Left ventricle myocardium inferior (tissue), 1 donor: ENCODE measurements around the gene PKNOX2. TPM values are rescaled to one million over a fixed set of nuclear protein-coding genes. Genes with fewer than 3 reads are reported as not detected.

ENCODE experiments used
- DNase-seq: peaks from one replicate; pipeline ENCODE4 v3.0.0-alpha.2; 2020
- H3K27ac ChIP-seq: fragments of 200-600 bp; replicated peaks from 2 replicates; pipeline ENCODE4 v1.8.0; 2021
- H3K27me3 ChIP-seq: fragments of 200-600 bp; 2 replicates; pipeline ENCODE4 v1.8.0; 2021; ENCODE audit warnings: low read depth
- H3K36me3 ChIP-seq: fragments of 200-600 bp; 2 replicates; pipeline ENCODE4 v1.8.0; 2021
- H3K4me1 ChIP-seq: fragments of 200-600 bp; 2 replicates; pipeline ENCODE4 v1.8.0; 2021
- H3K4me3 ChIP-seq: fragments of 200-600 bp; 2 replicates; pipeline ENCODE4 v1.8.0; 2021; ENCODE audit warnings: mild to moderate bottlenecking, moderate library complexity
- H3K9me3 ChIP-seq: fragments of 200-600 bp; replicated peaks from 2 replicates; pipeline ENCODE4 v1.8.0; 2021
- intact Hi-C: fragments of 100-400 bp; cut with micrococcal nuclease; formaldehyde crosslinking; loops from one replicate; pipeline ENCODE4 v1.11.0; 2022
- total RNA-seq: library from RNA; stranded (reverse); fragmentation: NEBNext Ultra II Directional; extraction: Animal tissue kit (Norgen Biotek cat#: 25700); gene quantifications from one replicate; pipeline ENCODE4 v1.2.1, GENCODE V29; 2021
- TF ChIP-seq, protein P1 (sequence below): fragments of 200-600 bp; IDR thresholded peaks from 2 replicates; pipeline ENCODE4 v1.8.0; 2021; ENCODE audit warnings: antibody characterized with exemption, mild to moderate bottlenecking, borderline replicate concordance
- donor health status: DM: no; HTN: yes; CAD: no; lungs with severe emphysema.

Gene PKNOX2
- total RNA-seq, 1 donor from 2014 or later = 6.2 TPM

DNA sequence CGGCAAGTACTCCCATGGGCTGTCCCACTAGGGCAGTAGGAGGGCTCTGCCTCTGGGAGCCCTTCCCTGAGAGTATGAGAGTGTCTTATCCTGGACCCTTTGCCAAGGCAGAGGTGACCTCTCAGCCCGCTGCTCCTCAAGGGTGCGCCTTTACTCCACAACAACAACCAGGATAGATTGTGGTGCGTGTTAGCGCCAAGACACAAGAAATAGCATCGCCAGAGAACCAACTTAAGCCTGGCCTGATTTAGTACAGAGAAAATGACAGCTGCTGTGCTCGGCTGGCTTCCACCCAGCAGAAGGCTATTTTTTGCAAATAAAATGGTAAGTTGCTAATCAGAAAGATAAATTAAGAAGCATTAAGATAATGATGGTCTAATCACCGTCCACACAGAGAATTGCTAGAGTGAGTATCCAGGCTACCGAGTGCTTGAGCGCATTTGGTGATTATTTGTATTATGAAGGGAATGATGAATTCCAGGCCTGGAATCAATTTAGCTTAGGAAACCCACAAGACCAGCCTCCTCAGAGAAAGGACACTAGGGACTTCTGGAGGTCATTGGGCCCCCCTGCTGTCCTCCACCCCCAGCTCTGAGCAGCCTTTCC, 119.8 kb downstream of the PKNOX2 start:
- intact Hi-C loops = no loop called here
- Histone ChIP-seq H3K27me3 (no peaks in the 10 kb centered on the region), H3K27ac (no peak overlapping the region), H3K9me3 (no peaks in the 10 kb centered on the region), H3K4me3 (no peak overlapping the region), H3K36me3 (no peaks in the 10 kb centered on the region), H3K4me1 (peaks cover 23% of the 10 kb centered on the region)
- TF ChIP-seq, protein P1, sequence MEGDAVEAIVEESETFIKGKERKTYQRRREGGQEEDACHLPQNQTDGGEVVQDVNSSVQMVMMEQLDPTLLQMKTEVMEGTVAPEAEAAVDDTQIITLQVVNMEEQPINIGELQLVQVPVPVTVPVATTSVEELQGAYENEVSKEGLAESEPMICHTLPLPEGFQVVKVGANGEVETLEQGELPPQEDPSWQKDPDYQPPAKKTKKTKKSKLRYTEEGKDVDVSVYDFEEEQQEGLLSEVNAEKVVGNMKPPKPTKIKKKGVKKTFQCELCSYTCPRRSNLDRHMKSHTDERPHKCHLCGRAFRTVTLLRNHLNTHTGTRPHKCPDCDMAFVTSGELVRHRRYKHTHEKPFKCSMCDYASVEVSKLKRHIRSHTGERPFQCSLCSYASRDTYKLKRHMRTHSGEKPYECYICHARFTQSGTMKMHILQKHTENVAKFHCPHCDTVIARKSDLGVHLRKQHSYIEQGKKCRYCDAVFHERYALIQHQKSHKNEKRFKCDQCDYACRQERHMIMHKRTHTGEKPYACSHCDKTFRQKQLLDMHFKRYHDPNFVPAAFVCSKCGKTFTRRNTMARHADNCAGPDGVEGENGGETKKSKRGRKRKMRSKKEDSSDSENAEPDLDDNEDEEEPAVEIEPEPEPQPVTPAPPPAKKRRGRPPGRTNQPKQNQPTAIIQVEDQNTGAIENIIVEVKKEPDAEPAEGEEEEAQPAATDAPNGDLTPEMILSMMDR = no peak
- no peak for DNase-seq

DNA sequence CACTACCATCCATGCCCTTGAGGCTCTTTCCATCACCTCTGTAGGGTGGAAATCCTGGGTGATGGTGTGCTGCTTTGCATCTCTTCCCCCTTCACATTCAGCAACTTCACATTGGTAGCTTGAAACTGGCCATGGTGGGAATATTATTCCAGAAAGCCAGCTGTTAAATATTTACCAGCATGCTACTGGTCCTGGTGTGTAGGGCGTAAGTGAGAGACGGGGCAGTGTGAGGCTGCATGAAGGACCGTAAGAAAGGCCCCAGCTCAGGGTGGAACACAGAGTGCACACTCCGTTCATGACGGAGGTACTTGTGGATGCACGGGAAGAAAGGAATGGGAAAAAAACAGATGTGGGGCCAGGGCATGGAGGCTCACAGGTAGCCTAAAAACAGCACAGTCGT, 121.3 kb downstream of the PKNOX2 start:
- H3K27me3 ChIP-seq = no peaks in the 10 kb centered on the region
- TF ChIP-seq, protein P1 = no peak
- peaks cover 23% of the 10 kb centered on the region for H3K4me1 ChIP-seq
- intact Hi-C loops = no loop called here
- H3K36me3 ChIP-seq = no peaks in the 10 kb centered on the region
- no peak overlapping the region for H3K4me3 ChIP-seq
- no peak for DNase-seq
- no peak overlapping the region for H3K27ac ChIP-seq
- no peaks in the 10 kb centered on the region for H3K9me3 ChIP-seq

DNA sequence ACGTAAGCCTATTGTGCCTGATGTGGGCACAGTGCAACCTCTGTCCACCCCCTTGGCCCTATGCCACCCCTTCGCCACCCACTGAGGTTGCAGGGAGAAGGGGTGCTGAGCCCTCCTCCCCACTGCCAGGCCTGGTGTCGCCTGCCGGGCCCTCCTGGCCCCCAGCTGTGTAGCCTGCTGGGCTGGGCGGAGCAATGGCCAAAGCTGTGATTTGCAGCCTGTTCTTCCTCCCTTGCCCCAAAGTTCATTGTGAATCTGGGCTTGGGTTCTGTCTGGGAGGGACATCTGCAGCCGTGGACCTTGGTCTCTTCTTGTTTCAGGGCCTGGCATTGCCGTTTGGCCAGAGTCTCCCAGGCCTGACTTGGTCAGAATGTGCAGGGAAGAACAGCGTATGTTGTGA, 121.9 kb downstream of the PKNOX2 start:
- no peaks in the 10 kb centered on the region for H3K27me3 ChIP-seq
- H3K4me3 ChIP-seq = no peak overlapping the region
- H3K4me1 ChIP-seq = peaks cover 21% of the 10 kb centered on the region
- peak overlapping the region; percentile 58 for H3K27ac ChIP-seq
- H3K9me3 ChIP-seq = no peaks in the 10 kb centered on the region
- no peak for DNase-seq
- TF ChIP-seq, protein P1 = no peak
- intact Hi-C loops = no loop called here
- H3K36me3 ChIP-seq = no peaks in the 10 kb centered on the region

DNA sequence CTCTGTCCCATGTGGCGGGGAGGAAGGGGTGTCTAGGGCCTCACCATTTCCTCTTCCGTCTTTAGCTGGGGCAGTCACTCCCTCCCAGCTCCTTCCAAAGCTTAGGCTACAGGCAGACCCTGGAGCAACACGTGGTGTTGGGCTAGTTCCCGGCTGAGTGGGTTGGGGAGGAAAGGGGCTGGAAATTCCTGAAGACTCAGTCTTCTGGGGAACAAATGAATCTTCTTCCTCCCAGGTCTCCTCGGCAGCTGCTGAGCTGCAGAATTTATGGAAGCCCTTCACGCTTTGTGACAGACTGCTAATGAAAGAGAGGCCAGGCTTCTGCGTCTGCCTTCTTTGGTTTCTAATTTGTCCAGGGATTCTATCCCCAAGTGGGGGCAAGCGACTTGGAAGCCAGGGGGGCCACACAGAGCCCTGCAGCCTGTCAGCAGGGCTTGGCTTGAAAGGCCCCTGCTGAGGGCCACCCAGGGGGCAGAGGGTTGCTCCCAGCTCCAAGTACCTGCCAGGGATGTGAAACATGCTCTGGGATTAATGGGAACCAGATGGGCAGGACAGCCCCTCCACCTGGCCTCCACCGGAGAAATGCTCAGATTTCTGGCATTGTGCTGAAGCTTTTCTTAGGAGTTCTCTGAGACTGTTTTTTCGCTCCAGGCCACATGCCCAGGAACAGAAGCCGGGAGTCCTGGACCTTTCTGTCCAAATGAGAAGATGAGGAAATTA, 123.1 kb downstream of the PKNOX2 start:
- DNase-seq = no peak
- Histone ChIP-seq H3K27ac (peak overlapping the region; percentile 58), H3K36me3 (no peaks in the 10 kb centered on the region), H3K4me1 (peaks cover 20% of the 10 kb centered on the region), H3K4me3 (no peak overlapping the region), H3K27me3 (no peaks in the 10 kb centered on the region), H3K9me3 (no peaks in the 10 kb centered on the region)
- intact Hi-C loops = no loop called here
- TF ChIP-seq, protein P1 = no peak

DNA sequence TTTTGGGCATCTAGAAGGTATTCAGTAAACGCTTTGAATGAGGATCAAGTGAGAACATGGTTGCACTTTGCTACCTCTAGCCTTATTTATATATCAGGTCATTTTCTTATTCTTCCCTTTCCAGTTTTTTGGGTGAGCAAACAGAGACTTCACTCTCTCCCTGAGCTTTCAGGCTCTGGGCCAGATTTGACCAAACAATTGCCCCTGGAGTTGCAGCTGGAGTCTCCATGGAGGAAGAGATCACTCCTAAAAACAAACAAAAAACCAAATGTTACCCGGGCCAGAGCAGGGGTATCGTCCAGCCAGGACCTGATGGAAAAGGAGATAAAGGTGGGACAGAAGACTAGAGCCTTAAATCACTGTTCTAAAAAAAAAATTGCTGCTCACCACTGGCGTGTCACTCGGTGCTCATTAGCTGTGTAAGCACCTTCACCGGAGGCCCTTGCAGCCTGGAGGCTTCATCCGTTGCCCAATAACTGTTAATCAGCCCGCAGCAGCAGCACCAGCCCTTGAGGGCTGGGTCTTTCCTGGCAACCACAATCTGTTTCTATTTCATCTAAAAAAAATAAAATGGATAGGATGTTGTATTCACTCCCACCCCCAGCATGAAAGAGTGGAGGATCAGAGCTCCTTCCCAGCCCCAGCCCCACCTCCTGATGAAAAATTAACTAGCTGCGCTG, 125.0 kb downstream of the PKNOX2 start:
- intact Hi-C loops = no loop called here
- Histone ChIP-seq H3K27me3 (no peaks in the 10 kb centered on the region), H3K27ac (no peak overlapping the region), H3K36me3 (no peaks in the 10 kb centered on the region), H3K4me1 (peaks cover 13% of the 10 kb centered on the region), H3K4me3 (no peak overlapping the region), H3K9me3 (no peaks in the 10 kb centered on the region)
- DNase-seq = no peak
- TF ChIP-seq, protein P1 = no peak
